SW480 (cell line): ENCODE measurements around the gene DNAJA2.

Source experiments
- DNase-seq: peaks from one replicate; pipeline ENCODE4 v3.0.0-alpha.2; 2016; ENCODE audit warnings: low spot score

DNAJA2 gene

GRCh38 chr16:46926470-46927225, 46.8 kb downstream of the DNAJA2 start:
- no peak for DNase-seq

GRCh38 chr16:46924402-46924801, 49.1 kb downstream of the DNAJA2 start:
- no peak for DNase-seq

- DNase-seq: no peak
These were observed 49.8 kb downstream of the DNAJA2 start for GRCh38 chr16:46923513-46924295.

GRCh38 chr16:46922239-46922638, 51.2 kb downstream of the DNAJA2 start:
- no peak for DNase-seq

- no peak for DNase-seq
These were observed 52.9 kb downstream of the DNAJA2 start for GRCh38 chr16:46920402-46921068.

- DNase-seq: no peak
These were observed 54.3 kb downstream of the DNAJA2 start for GRCh38 chr16:46918905-46919792.

GRCh38 chr16:46918400-46918799, 55.1 kb downstream of the DNAJA2 start:
- no peak for DNase-seq

- DNase-seq: no peak
These were observed 56.5 kb downstream of the DNAJA2 start for GRCh38 chr16:46916980-46917379.

GRCh38 chr16:46915483-46916025, 57.9 kb downstream of the DNAJA2 start:
- DNase-seq: no peak

GRCh38 chr16:46914556-46915201, 58.8 kb downstream of the DNAJA2 start:
- DNase-seq: no peak

GRCh38 chr16:46911650-46912049, 61.8 kb downstream of the DNAJA2 start:
- DNase-seq: no peak

GRCh38 chr16:46911038-46911437, 62.4 kb downstream of the DNAJA2 start:
- DNase-seq: no peak

GRCh38 chr16:46908540-46909372, 64.7 kb downstream of the DNAJA2 start:
- DNase-seq: peak; percentile 44

GRCh38 chr16:46907061-46907774, 66.3 kb downstream of the DNAJA2 start:
- no peak for DNase-seq

GRCh38 chr16:46906360-46907060, 67.0 kb downstream of the DNAJA2 start:
- no peak for DNase-seq
